ENCODE data around the gene SETD3.

DNA sequence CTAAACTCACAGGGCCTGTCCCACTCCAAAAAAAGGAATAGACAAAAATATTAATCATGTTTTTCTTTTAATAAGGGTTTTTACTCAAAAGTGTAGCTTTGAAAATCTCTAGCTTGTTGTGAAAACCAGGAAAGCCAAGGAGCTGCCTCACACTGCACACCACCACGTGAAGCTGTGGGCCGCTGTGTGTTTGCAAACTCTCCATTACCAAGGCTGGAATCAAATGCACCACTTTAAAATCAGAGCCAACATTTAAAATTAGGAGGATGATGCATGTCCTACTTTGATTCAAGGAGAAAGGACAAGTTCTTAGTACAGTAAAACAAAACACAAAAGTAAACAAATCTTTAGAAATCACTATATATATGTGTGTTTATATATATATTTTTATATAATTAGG lies 83.0 kb downstream of the SETD3 start:
- TF ChIP-seq, protein P1, sequence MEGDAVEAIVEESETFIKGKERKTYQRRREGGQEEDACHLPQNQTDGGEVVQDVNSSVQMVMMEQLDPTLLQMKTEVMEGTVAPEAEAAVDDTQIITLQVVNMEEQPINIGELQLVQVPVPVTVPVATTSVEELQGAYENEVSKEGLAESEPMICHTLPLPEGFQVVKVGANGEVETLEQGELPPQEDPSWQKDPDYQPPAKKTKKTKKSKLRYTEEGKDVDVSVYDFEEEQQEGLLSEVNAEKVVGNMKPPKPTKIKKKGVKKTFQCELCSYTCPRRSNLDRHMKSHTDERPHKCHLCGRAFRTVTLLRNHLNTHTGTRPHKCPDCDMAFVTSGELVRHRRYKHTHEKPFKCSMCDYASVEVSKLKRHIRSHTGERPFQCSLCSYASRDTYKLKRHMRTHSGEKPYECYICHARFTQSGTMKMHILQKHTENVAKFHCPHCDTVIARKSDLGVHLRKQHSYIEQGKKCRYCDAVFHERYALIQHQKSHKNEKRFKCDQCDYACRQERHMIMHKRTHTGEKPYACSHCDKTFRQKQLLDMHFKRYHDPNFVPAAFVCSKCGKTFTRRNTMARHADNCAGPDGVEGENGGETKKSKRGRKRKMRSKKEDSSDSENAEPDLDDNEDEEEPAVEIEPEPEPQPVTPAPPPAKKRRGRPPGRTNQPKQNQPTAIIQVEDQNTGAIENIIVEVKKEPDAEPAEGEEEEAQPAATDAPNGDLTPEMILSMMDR (conservative IDR thresholded peaks at IDR 0.05 in 1 of 2, IDR thresholded peaks at IDR 0.05 in 1 of 2; ENCODE audit: low read depth in 1 of 2, low read length in 2 of 2), result no peak
- no peak for TF ChIP-seq EZH2 (IDR thresholded peaks at IDR 0.05; ENCODE audit: low read length, missing control alignments)
